ENCODE data around the gene JDP2.

The JDP2 gene

DNA sequence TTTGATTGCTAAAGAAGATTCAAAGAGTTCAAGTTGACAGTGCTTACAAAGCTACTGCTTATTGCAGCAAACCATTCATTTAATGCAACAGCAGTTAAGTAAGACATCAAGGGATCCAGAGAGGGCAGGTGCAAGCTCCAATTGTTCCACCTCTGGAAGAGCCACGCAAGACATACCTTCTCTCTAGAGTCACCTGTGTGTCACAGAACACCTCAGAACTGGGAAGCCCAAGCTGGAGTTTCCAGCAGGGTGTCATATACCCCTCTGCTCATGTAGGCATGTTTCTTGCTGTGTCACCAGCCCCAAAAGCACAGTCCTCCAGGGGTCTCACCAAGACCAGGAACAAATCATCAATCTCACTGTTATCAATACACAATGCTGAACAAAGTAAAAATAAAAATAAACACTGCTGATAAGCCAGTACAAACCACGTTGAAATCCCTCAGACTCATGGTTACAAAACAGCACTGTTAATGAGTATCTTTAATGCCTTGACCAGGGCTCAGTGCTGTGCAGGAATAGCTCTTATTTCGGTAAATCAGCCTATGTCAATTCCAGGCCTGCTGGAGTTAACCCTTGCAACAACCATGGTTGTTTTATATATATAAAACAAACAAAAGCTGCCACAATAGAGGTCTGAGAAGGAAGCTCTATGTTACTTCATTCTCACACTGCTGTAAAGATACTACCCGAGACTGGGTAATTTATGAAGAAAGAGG is 57.0 kb downstream of the JDP2 start:
- no peak for DNase-seq (ENCODE audit: low read depth in 2 of 2)

DNA sequence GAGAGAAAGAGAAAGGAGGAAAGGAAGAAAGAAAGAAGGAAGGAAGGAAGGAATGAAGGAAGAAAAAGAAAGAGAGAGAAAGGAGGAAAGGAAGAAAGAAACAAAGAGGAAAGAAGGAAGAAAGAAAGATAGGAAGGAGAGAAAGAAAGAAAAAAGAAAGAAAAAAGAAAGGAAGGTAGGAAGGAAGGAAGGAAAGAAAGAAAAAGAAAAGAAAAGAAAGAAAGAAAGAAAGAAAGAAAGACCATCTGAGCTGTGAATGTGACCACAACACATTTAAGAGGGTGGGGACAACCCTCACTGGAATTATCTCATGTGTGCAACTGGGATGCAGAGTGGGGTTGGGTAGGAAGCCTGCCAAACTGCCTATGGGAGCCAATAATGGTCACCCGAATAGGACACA is 58.5 kb downstream of the JDP2 start:
- no peak for DNase-seq (ENCODE audit: low read depth in 2 of 2)

- DNase-seq (ENCODE audit: low read depth in 2 of 2): no peak
Observed at GRCh38 chr14:75487155-75487671, 59.4 kb downstream of the JDP2 start.

GRCh38 chr14:75489480-75489837 is 61.6 kb downstream of the JDP2 start:
- DNase-seq (ENCODE audit: low read depth in 2 of 2): no peak

GRCh38 chr14:75491376-75491978 is 63.7 kb downstream of the JDP2 start:
- no peak for DNase-seq (ENCODE audit: low read depth in 2 of 2)

- DNase-seq (ENCODE audit: low read depth in 2 of 2): no peak
Observed at GRCh38 chr14:75492832-75493591, 65.2 kb downstream of the JDP2 start.

DNA sequence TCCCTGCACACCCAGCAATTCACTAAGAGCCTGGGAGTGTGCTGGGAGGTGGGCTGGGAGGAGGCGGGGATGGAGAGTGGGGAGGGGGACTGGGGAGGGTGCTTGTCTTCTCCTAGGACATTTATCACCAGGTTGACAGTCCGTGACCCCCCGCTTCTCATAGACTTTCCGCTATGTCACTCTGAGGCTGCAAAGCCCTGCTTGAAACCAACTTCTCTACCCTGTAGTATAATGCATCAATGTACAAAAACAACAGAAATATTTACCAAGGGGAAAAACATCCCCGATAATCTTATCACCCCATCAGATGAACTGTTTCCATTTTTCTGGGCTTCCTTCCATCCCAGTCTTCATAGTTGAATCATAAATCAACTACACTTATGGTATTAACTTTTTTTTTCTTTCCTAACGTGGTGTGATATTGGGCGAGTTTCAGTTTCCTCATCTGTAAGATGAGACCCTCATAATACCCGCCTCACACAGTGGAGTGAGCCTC is 65.8 kb downstream of the JDP2 start:
- no peak for DNase-seq (ENCODE audit: low read depth in 2 of 2)

DNA sequence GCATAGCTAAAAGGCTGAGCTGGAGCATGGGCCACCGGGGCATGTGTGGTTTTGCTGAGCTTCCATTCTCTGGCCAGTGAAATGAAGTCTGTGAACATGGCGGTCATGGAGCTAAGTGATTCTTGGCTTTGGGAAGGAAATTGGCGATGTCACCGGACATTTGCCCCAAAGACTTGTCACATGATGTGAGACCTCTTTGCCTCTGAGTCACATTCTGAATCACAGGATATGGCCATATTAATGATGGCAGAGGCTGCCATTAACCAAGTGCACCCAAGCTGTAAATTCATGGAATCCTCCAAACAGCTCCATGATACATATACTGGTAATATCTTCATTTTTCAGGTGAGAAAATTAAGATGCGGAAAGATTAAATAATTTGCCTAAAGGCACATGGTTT is 67.1 kb downstream of the JDP2 start:
- no peak for DNase-seq (ENCODE audit: low read depth in 2 of 2)

- DNase-seq (ENCODE audit: low read depth in 2 of 2): no peak
Observed at GRCh38 chr14:75495399-75495798, 67.6 kb downstream of the JDP2 start.

DNA sequence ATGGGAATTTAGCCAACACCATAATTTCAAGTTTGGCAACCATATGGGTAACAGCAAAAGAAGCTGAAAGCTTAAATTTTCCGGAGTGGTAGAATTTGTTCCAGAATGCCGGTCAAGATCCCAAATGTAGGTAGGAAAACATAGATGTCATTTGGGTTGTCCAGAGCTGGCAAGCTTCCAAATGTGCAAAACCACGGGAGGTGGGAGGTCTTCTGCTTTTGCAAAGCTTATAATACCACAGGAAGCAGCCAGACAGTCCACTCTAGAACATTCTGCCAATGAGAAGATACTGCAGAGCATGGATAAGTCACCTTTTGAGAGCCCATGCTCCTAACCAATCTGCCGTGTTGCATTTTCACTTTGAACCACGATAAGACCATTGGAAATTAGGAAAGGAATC is 68.1 kb downstream of the JDP2 start:
- DNase-seq (ENCODE audit: low read depth in 2 of 2): no peak

GRCh38 chr14:75496755-75497154 is 68.9 kb downstream of the JDP2 start:
- DNase-seq (ENCODE audit: low read depth in 2 of 2): no peak

GRCh38 chr14:75497191-75497590 is 69.4 kb downstream of the JDP2 start:
- no peak for DNase-seq (ENCODE audit: low read depth in 2 of 2)

DNA sequence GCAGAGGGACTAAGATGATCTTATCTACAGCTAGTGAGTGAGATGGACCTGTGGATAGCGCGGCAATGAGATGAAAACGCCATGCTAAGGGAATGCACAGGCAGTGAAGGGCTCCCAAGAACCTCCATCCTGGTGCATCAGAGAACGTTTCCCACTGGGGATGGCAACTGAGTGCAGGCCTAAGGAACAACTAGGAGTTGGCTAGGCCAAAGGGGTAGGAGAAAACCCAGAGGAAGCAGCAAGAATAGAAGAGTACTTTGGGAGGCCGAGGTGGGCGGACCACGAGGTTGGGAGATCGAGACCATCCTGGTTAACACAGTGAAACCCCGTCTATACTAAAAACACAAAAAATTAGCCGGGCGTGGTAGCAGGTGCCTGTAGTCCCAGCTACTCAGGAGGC is 69.9 kb downstream of the JDP2 start:
- no peak for DNase-seq (ENCODE audit: low read depth in 2 of 2)

- DNase-seq (ENCODE audit: low read depth in 2 of 2): no peak
Observed at GRCh38 chr14:75499084-75499875, 71.5 kb downstream of the JDP2 start.

DNA sequence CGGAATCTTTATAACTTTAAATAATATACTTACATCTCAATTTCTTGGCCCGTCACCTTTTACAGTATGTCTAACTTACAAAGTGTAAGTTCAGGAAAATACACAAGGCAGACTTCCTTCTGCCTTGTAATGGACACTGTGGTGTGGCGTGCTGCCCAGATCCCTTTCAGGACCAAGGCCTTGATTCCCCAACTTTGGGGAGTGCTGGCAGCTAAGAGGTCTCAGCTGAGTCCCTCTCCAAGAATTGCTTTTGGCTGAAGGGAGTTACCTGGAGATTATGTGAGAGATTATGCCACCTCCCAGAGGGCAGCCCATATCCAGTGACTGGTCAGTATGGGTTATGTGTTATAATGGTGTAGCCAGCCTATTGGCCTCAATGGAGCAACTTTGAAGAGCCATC is 73.3 kb downstream of the JDP2 start:
- DNase-seq (ENCODE audit: low read depth in 2 of 2): no peak

DNA sequence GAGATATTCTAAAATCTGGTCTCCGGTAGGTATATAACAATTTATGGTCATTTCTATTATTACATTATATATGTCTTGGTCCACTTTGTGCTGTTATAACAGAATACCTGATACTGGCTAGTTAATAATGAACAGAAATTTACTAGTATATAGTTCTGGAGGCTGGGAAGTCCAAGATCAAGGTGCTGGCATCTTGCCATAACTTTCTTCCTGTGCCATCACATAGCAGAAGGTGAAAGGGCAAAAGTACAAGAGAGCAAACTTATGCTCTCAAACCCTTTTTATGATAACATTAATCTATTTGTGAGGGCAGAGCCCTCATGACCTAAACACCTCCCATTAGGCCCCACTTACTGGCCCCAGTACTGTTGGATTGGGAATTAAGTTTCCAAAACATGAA is 76.6 kb downstream of the JDP2 start:
- DNase-seq (ENCODE audit: low read depth in 2 of 2): no peak

- no peak for DNase-seq (ENCODE audit: low read depth in 2 of 2)
Observed at GRCh38 chr14:75506930-75507329, 79.1 kb downstream of the JDP2 start.

GRCh38 chr14:75510547-75510946 is 82.7 kb downstream of the JDP2 start:
- DNase-seq (ENCODE audit: low read depth in 2 of 2): no peak

- no peak for DNase-seq (ENCODE audit: low read depth in 2 of 2)
Observed at GRCh38 chr14:75511201-75511600, 83.4 kb downstream of the JDP2 start.

DNA sequence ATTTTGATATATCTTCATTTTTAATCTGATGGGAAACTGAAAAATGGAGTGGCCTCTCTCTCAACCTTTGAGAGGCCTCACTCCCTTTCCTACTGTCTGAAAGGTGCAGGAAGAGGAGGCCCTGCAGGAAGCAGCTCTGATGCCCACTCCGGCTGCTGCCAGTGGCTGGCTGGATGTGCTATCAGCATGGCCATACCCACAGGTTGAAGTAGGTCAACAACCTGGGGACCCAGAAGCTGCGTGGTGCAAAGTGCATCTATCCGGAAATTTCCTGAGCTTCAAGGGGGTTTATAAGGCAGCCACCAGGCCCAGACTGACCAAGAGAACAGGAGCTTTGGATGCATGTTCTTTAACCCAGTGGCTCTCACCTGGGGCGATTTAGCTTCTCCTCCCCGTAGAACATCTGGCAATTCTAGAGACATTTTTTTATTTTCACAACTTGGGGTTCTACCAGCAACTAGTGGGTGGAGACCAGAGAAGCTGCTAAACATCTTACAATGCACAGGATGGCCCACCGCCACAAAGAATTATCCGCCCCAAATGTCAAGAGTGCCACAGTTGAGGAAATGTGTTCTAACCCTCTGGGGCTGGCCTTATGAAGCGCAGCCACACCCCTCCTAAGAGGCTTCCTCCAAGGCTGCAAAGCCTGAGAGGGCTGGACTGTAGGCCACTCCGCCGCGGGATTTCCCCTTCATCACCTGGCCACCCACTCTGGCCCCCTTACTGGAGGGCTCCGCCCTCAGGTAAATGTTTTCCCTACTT is 86.3 kb downstream of the JDP2 start:
- DNase-seq (ENCODE audit: low read depth in 2 of 2): no peak
